Activated CD8-positive, alpha-beta T cell treated with anti-CD3 and anti-CD28 coated beads for 36 hours (primary cell): ENCODE data around the gene IGFBP6. TPM values are rescaled to one million over a fixed set of nuclear protein-coding genes. Genes with fewer than 3 reads are reported as not detected.

Experiments
- ATAC-seq: fragments of 200-7000 bp; cut with Tn5 transposase; one replicate; pipeline ENCODE4 v1.10.0; 2021; ENCODE audit warnings: mild to moderate bottlenecking, moderate library complexity
- CTCF ChIA-PET: fragments of 350-600 bp; sonication (Branson Sonifier 250); formaldehyde crosslinking; loops from one replicate; lab custom pipeline; 2021; ENCODE audit warnings: antibody characterized with exemption; lab: Charles Lee
- POLR2A ChIA-PET: fragments of 350-600 bp; sonication (Branson Sonifier 250); formaldehyde crosslinking; loops from one replicate; lab custom pipeline; 2021; ENCODE audit warnings: antibody characterized with exemption; lab: Charles Lee
- DNase-seq: peaks from one replicate; pipeline ENCODE4 v3.0.0-alpha.2; 2020
- H3K27ac Mint-ChIP-seq: one replicate; pipeline ENCODE4 v1.8.0; 2021; ENCODE audit warnings: mild to moderate bottlenecking, mixed read lengths
- H3K27me3 Mint-ChIP-seq: one replicate; pipeline ENCODE4 v1.8.0; 2021; ENCODE audit warnings: mixed read lengths
- H3K36me3 Mint-ChIP-seq: one replicate; pipeline ENCODE4 v1.8.0; 2021; ENCODE audit warnings: low read depth, mixed read lengths
- H3K4me1 Mint-ChIP-seq: one replicate; pipeline ENCODE4 v1.8.0; 2021; ENCODE audit warnings: low read depth, mixed read lengths
- H3K4me3 Mint-ChIP-seq: one replicate; pipeline ENCODE4 v1.8.0; 2021; ENCODE audit warnings: mild to moderate bottlenecking, moderate library complexity, mixed read lengths
- H3K9me3 Mint-ChIP-seq: one replicate; pipeline ENCODE4 v1.8.0; 2021; ENCODE audit warnings: mixed read lengths
- CTCF ChIP-seq: fragments of 200-600 bp; IDR thresholded peaks from one replicate; pipeline ENCODE4 v1.8.0; 2022; ENCODE audit warnings: antibody characterized with exemption, mild to moderate bottlenecking
- intact Hi-C: fragments of 100-400 bp; cut with micrococcal nuclease; formaldehyde crosslinking; loops from one replicate; pipeline ENCODE4 v1.10.0; 2022
- total RNA-seq, 2 experiments: library from RNA; stranded (reverse); gene quantifications; one replicate each; pipeline ENCODE4 v1.2.3, GENCODE V29; 2021

IGFBP6 gene
- total RNA-seq, 2 experiments from 2014 or later = 2.0 to 2.3 TPM

- Mint-ChIP-seq H3K27me3 (no peaks in the 10 kb centered on the region), H3K9me3 (no peaks in the 10 kb centered on the region), H3K27ac (peak overlapping the region; percentile 29), H3K4me3 (no peak overlapping the region), H3K4me1 (peaks cover 14% of the 10 kb centered on the region), H3K36me3 (peaks cover 28% of the 10 kb centered on the region)
- ChIA-PET POLR2A (interaction anchor here (1.1 to 5.6 kb wide), 3 partner anchors 10 to 34 kb away, joined by 3 to 37 read pairs (median 32); partner anchors contain the start of genes IGFBP6 and SPRYD3), CTCF (interaction anchor here (1.2 to 12.1 kb wide), 4 partner anchors 14 to 145 kb away, joined by 3 to 553 read pairs (median 48); partner anchors contain the start of genes IGFBP6, SOAT2 and SPRYD3)
- DNase-seq (no peak), ATAC-seq (no peak)
- TF ChIP-seq CTCF = no peak
- intact Hi-C loops = no loop called here
These were observed 28.5 kb upstream of the IGFBP6 start for GRCh38 chr12:53068811-53069585.

GRCh38 chr12:53069621-53070410 lies 27.7 kb upstream of the IGFBP6 start:
- Mint-ChIP-seq H3K36me3 (peaks cover 33% of the 10 kb centered on the region), H3K4me1 (peaks cover 17% of the 10 kb centered on the region), H3K27ac (no peak overlapping the region), H3K9me3 (no peaks in the 10 kb centered on the region), H3K27me3 (no peaks in the 10 kb centered on the region), H3K4me3 (no peak overlapping the region)
- ChIA-PET POLR2A (interaction anchor here (1.1 to 5.6 kb wide), 4 partner anchors 10 to 33 kb away, joined by 3 to 37 read pairs (median 20); partner anchors contain the start of genes IGFBP6 and SPRYD3), CTCF (interaction anchor here (1.2 to 12.1 kb wide), 2 partner anchors 21 to 22 kb away, joined by 3 to 553 read pairs; partner anchors contain the start of genes IGFBP6, SOAT2 and SPRYD3)
- no peak for ATAC-seq
- intact Hi-C loops = no loop called here
- TF ChIP-seq CTCF = no peak
- DNase-seq = no peak

GRCh38 chr12:53070877-53071492 lies 26.5 kb upstream of the IGFBP6 start:
- no peaks in the 10 kb centered on the region for H3K9me3 Mint-ChIP-seq
- H3K36me3 Mint-ChIP-seq = peaks cover 26% of the 10 kb centered on the region
- ChIA-PET POLR2A (interaction anchor here (0.7 to 1.7 kb wide), 5 partner anchors 9 to 31 kb away, joined by 3 to 8 read pairs (median 4); partner anchors contain the start of gene SPRYD3), CTCF (interaction anchor here (1.5 to 12.1 kb wide), 2 partner anchors 19 to 281 kb away, joined by 3 to 553 read pairs; partner anchors contain the start of genes IGFBP6, SOAT2 and SPRYD3)
- H3K27ac Mint-ChIP-seq = peak overlapping the region; percentile 53
- no peaks in the 10 kb centered on the region for H3K27me3 Mint-ChIP-seq
- peak; percentile 52 for ATAC-seq
- no peak for DNase-seq
- intact Hi-C loops = no loop called here
- no peak overlapping the region for H3K4me3 Mint-ChIP-seq
- no peak for TF ChIP-seq CTCF
- H3K4me1 Mint-ChIP-seq = peaks cover 17% of the 10 kb centered on the region

GRCh38 chr12:53071591-53072551 lies 25.6 kb upstream of the IGFBP6 start:
- Mint-ChIP-seq H3K4me3 (no peak overlapping the region), H3K27me3 (no peaks in the 10 kb centered on the region), H3K9me3 (no peaks in the 10 kb centered on the region), H3K27ac (peak overlapping the region; percentile 8), H3K36me3 (peaks cover 19% of the 10 kb centered on the region), H3K4me1 (peaks cover 17% of the 10 kb centered on the region)
- DNase-seq = no peak
- intact Hi-C loops = no loop called here
- ChIA-PET CTCF (interaction anchor here (1.3 to 12.1 kb wide), 3 partner anchors 18 to 280 kb away, joined by 3 to 553 read pairs (median 5); partner anchors contain the start of genes IGFBP6, SOAT2 and SPRYD3), POLR2A (interaction anchor here (0.7 to 1.7 kb wide), 6 partner anchors 8 to 30 kb away, joined by 3 to 8 read pairs (median 4); partner anchors contain the start of gene SPRYD3)
- no peak for ATAC-seq
- TF ChIP-seq CTCF = no peak
